SK-MEL-5 (cell line): ENCODE data around the gene CHAF1A. TPM values are rescaled to one million over a fixed set of nuclear protein-coding genes. Genes with fewer than 3 reads are reported as not detected.
A peak's percentile ranks its signal among the peaks of the same experiment; 100 is the strongest.

Experiments
- DNase-seq: peaks from one replicate; pipeline ENCODE4 v3.0.0-alpha.2; 2016; ENCODE audit warnings: low read depth, low spot score
- in situ Hi-C: cut with HindIII; loops from 2 replicates; pipeline ENCODE4 v1.10.0; 2016; ENCODE audit warnings: low sequenced_read_pairs, high pct_unique_total_duplicates, low pct_unique_long_range_greater_than_20kb
- total RNA-seq: library from RNA; depleted of rRNA; stranded (reverse); fragments of >200 nt; shearing (Covaris generic); gene quantifications from 2 replicates; pipeline ENCODE4 v1.2.3, GENCODE V29; 2014

CHAF1A gene
- total RNA-seq, 1 experiment from 2014 or later = 14.5 TPM

GRCh38 chr19:4464815-4465581 is 62.6 kb downstream of the CHAF1A start:
- no peak for DNase-seq
- in situ Hi-C loops = no loop called here

GRCh38 chr19:4467835-4468234 is 65.4 kb downstream of the CHAF1A start:
- DNase-seq = no peak
- in situ Hi-C loops = no loop called here

GRCh38 chr19:4471403-4472173 is 69.1 kb downstream of the CHAF1A start:
- in situ Hi-C loops = no loop called here
- peak; percentile 100 for DNase-seq

- no peak for DNase-seq
- in situ Hi-C loops = no loop called here
Observed at GRCh38 chr19:4472174-4472974, 69.9 kb downstream of the CHAF1A start, which contains the start of gene HDGFL2. HDGFL2 (plus strand) TSS chr19:4472297; CDS start chr19:4472351, 54 bp downstream.

- no peak for DNase-seq
- in situ Hi-C loops = no loop called here
Observed at GRCh38 chr19:4473011-4473762, 70.7 kb downstream of the CHAF1A start.

- no peak for DNase-seq
Observed at GRCh38 chr19:4473763-4474513, 71.5 kb downstream of the CHAF1A start.

GRCh38 chr19:4474514-4475022 is 72.1 kb downstream of the CHAF1A start:
- DNase-seq = peak; percentile 67
- in situ Hi-C loops = no loop called here

More at GRCh38 chr19:4473763-4474513, 71.5 kb downstream of the CHAF1A start:
- in situ Hi-C loops = no loop called here

- in situ Hi-C loops = no loop called here
- DNase-seq = no peak
Observed at GRCh38 chr19:4477034-4477801, 74.8 kb downstream of the CHAF1A start.

GRCh38 chr19:4482721-4483364 is 80.4 kb downstream of the CHAF1A start:
- in situ Hi-C loops = no loop called here
- no peak for DNase-seq

GRCh38 chr19:4483385-4483784 is 80.9 kb downstream of the CHAF1A start:
- in situ Hi-C loops = no loop called here
- no peak for DNase-seq

GRCh38 chr19:4487572-4487971 is 85.1 kb downstream of the CHAF1A start:
- DNase-seq = no peak
- in situ Hi-C loops = no loop called here

GRCh38 chr19:4488496-4488895 is 86.1 kb downstream of the CHAF1A start:
- DNase-seq = no peak
- in situ Hi-C loops = no loop called here

- no peak for DNase-seq
- in situ Hi-C loops = no loop called here
Observed at GRCh38 chr19:4491446-4491845, 89.0 kb downstream of the CHAF1A start.

- in situ Hi-C loops = no loop called here
- DNase-seq = no peak
Observed at GRCh38 chr19:4492337-4493103, 90.1 kb downstream of the CHAF1A start.
